ENCODE measurements around the gene PSORS1C1. TPM values are rescaled to one million over a fixed set of nuclear protein-coding genes. Genes with fewer than 3 reads are reported as not detected.
"Not testable (repeated sequence)": the region's sequence is repeated elsewhere in the genome, so short reads cannot be mapped to it uniquely, and the experiment has no call there.

Gene PSORS1C1
- polyA plus RNA-seq, 1 donor (not counting 4 experiments of a cell fraction or from before 2014, with no cell fraction given): 5.7 TPM

- H3K4me1 ChIP-seq (ENCODE audit: control insufficient read depth, extremely low read depth, insufficient read depth, low read length); H3K36me3 ChIP-seq (ENCODE audit: control insufficient read depth in 2 of 2, extremely low read depth in 1 of 2, insufficient read depth in 2 of 2, low read length in 2 of 2); H3K27ac ChIP-seq (ENCODE audit: control insufficient read depth, insufficient read depth, low read length); H4K20me1 ChIP-seq (ENCODE audit: control insufficient read depth, extremely low read depth, insufficient read depth, low read length); H3K4me3 ChIP-seq (ENCODE audit: control insufficient read depth in 2 of 3, extremely low read depth in 1 of 3, insufficient read depth in 2 of 3, low read depth in 1 of 3, low read length in 3 of 3); H3K9me1 ChIP-seq (ENCODE audit: control insufficient read depth, extremely low read depth, insufficient read depth, low read length); FAIRE-seq; H3K9ac ChIP-seq (ENCODE audit: control insufficient read depth, extremely low read depth, insufficient read depth, low read length); H3K27me3 ChIP-seq (ENCODE audit: control insufficient read depth, extremely low read depth, insufficient read depth, low read length); H3K9me3 ChIP-seq (ENCODE audit: control insufficient read depth, low read depth, low read length); H3K79me2 ChIP-seq (ENCODE audit: control insufficient read depth, insufficient read depth, low read length); DNase-seq (ENCODE audit: low read depth, low spot score); H2AFZ ChIP-seq (ENCODE audit: control insufficient read depth, low read length); H3K4me2 ChIP-seq (ENCODE audit: control insufficient read depth, extremely low read depth, insufficient read depth, low read depth, low read length): not testable (repeated sequence)
- dilution Hi-C loops (cut with MboI; ENCODE audit: extremely low pct_ligation_motif_present, low sequenced_read_pairs): loop anchor here (25.0 kb wide), 1 partner anchor 131 kb away; the partner anchor contains the start of genes MUCL3 and SFTA2
Measured at GRCh38 chr6:31067891-31068668, 46.5 kb upstream of the PSORS1C1 start.

- H4K20me1 ChIP-seq (ENCODE audit: control insufficient read depth, extremely low read depth, insufficient read depth, low read length): no peaks in the 10 kb centered on the region
- H3K36me3 ChIP-seq (ENCODE audit: control insufficient read depth in 2 of 2, extremely low read depth in 1 of 2, insufficient read depth in 2 of 2, low read length in 2 of 2): no peaks in the 10 kb centered on the region
- TF ChIP-seq, protein P1, sequence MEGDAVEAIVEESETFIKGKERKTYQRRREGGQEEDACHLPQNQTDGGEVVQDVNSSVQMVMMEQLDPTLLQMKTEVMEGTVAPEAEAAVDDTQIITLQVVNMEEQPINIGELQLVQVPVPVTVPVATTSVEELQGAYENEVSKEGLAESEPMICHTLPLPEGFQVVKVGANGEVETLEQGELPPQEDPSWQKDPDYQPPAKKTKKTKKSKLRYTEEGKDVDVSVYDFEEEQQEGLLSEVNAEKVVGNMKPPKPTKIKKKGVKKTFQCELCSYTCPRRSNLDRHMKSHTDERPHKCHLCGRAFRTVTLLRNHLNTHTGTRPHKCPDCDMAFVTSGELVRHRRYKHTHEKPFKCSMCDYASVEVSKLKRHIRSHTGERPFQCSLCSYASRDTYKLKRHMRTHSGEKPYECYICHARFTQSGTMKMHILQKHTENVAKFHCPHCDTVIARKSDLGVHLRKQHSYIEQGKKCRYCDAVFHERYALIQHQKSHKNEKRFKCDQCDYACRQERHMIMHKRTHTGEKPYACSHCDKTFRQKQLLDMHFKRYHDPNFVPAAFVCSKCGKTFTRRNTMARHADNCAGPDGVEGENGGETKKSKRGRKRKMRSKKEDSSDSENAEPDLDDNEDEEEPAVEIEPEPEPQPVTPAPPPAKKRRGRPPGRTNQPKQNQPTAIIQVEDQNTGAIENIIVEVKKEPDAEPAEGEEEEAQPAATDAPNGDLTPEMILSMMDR (optimal IDR thresholded peaks at IDR 0.05 in 1 of 3, IDR thresholded peaks at IDR 0.05 in 1 of 3, conservative IDR thresholded peaks at IDR 0.05 in 1 of 3; ENCODE audit: extremely low read depth in 1 of 3, insufficient read depth in 2 of 3, low read length in 3 of 3): peak; percentile 91 to 93 (median 92)
- no peak for TF ChIP-seq EZH2 (IDR thresholded peaks at IDR 0.05; ENCODE audit: low read length)
- no peak overlapping the region for H3K9ac ChIP-seq (ENCODE audit: control insufficient read depth, extremely low read depth, insufficient read depth, low read length)
- H3K4me3 ChIP-seq (ENCODE audit: control insufficient read depth in 2 of 3, extremely low read depth in 1 of 3, insufficient read depth in 2 of 3, low read depth in 1 of 3, low read length in 3 of 3): no peak overlapping the region
- DNase-seq (ENCODE audit: low read depth, low spot score) (no peak), FAIRE-seq (peak; percentile 69)
- H3K27me3 ChIP-seq (ENCODE audit: control insufficient read depth, extremely low read depth, insufficient read depth, low read length): no peaks in the 10 kb centered on the region
- H3K4me1 ChIP-seq (ENCODE audit: control insufficient read depth, extremely low read depth, insufficient read depth, low read length): peaks cover 5% of the 10 kb centered on the region
- H3K79me2 ChIP-seq (ENCODE audit: control insufficient read depth, insufficient read depth, low read length): no peaks in the 10 kb centered on the region
- no peaks in the 10 kb centered on the region for H3K9me1 ChIP-seq (ENCODE audit: control insufficient read depth, extremely low read depth, insufficient read depth, low read length)
- H3K9me3 ChIP-seq (ENCODE audit: control insufficient read depth, low read depth, low read length): no peaks in the 10 kb centered on the region
- no peak overlapping the region for H3K4me2 ChIP-seq (ENCODE audit: control insufficient read depth, extremely low read depth, insufficient read depth, low read depth, low read length)
- no peak overlapping the region for H2AFZ ChIP-seq (ENCODE audit: control insufficient read depth, low read length)
- dilution Hi-C loops (cut with MboI; ENCODE audit: extremely low pct_ligation_motif_present, low sequenced_read_pairs): loop anchor here (25.0 kb wide), 1 partner anchor 132 kb away; the partner anchor contains the start of genes MUCL3 and SFTA2
- H3K27ac ChIP-seq (ENCODE audit: control insufficient read depth, insufficient read depth, low read length): no peak overlapping the region
Measured at GRCh38 chr6:31068669-31069340, 45.8 kb upstream of the PSORS1C1 start.

Measured in keratinocyte (primary cell).